Measurements from ENCODE around the gene SEC61G.

DNA sequence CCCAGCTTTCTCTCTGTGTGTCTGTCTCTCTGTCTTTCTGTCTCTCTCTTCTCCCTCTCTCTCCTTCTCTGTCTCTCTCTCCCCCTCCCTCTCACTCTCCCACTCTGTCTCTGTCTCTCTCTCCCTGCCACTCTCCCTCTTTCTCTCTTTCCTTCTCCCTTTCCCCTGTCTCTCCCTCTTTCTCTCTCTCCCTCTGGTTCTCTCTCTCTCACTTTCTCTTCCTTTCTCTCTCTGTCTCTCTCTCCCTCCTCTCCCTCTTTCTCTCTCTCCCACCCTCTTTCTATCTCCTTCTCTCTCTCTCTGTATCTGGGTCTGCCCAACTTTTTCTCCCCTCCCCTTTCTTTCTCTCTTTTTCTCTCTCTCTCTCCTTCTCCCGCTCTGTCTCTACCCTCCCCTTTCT, 36.5 kb downstream of the SEC61G start:
- TF ChIP-seq EZH2 (IDR thresholded peaks at IDR 0.05; ENCODE audit: insufficient read depth, poor library complexity, severe bottlenecking), result no peak
- no peak for TF ChIP-seq EZH2phosphoT487 (IDR thresholded peaks at IDR 0.05; ENCODE audit: insufficient read depth, low read depth)
